H9 (cell line): ENCODE results near the gene CDK6. TPM values are rescaled to one million over a fixed set of nuclear protein-coding genes. Genes with fewer than 3 reads are reported as not detected.

ENCODE experiments used
- DNase-seq: peaks from one replicate; pipeline ENCODE4 v3.0.0-alpha.2; 2017
- H2AFZ ChIP-seq: one replicate; pipeline ENCODE4 v1.6.1; 2013; ENCODE audit warnings: mild to moderate bottlenecking, low read length, control low read depth, moderate library complexity
- H2AK5ac ChIP-seq: 2 replicates; pipeline ENCODE4 v1.6.1; 2013; ENCODE audit warnings: low read length, control low read depth, mixed read lengths; ENCODE audit not compliant: insufficient read length
- H2BK120ac ChIP-seq: one replicate; pipeline ENCODE4 v1.6.1; 2013; ENCODE audit warnings: low read depth, mild to moderate bottlenecking, low read length, control low read depth, inconsistent platforms; ENCODE audit not compliant: poor library complexity, severe bottlenecking
- H2BK12ac ChIP-seq: 2 replicates; pipeline ENCODE4 v1.6.1; 2013; ENCODE audit warnings: low read length, control low read depth, mixed read lengths, low read depth; ENCODE audit not compliant: insufficient read length
- H2BK15ac ChIP-seq: 2 replicates; pipeline ENCODE4 v1.6.1; 2013; ENCODE audit warnings: low read depth, low read length, control low read depth
- H2BK20ac ChIP-seq: one replicate; pipeline ENCODE4 v1.6.1; 2013; ENCODE audit warnings: low read depth, mild to moderate bottlenecking, low read length, control low read depth, inconsistent platforms; ENCODE audit not compliant: poor library complexity, severe bottlenecking
- H2BK5ac ChIP-seq: 2 replicates; pipeline ENCODE4 v1.6.1; 2013; ENCODE audit warnings: low read length, control low read depth, mixed read lengths; ENCODE audit not compliant: insufficient read length
- H3K14ac ChIP-seq: 2 replicates; pipeline ENCODE4 v1.6.1; 2013; ENCODE audit warnings: low read length, control low read depth; ENCODE audit not compliant: insufficient read depth
- H3K18ac ChIP-seq: 2 replicates; pipeline ENCODE4 v1.6.1; 2013; ENCODE audit warnings: low read depth, mild to moderate bottlenecking, mixed read lengths, low read length, control low read depth; ENCODE audit not compliant: insufficient read length
- H3K23ac ChIP-seq: 2 replicates; pipeline ENCODE4 v1.6.1; 2013; ENCODE audit warnings: low read length, control low read depth, mixed read lengths, low read depth; ENCODE audit not compliant: insufficient read length
- H3K23me2 ChIP-seq: 2 replicates; pipeline ENCODE4 v1.6.1; 2013; ENCODE audit warnings: low read depth, mild to moderate bottlenecking, mixed read lengths, low read length, control low read depth; ENCODE audit not compliant: insufficient read length, poor library complexity, severe bottlenecking
- H3K27ac ChIP-seq: 2 replicates; pipeline ENCODE4 v1.5.1; 2013; ENCODE audit warnings: low read length, control low read depth, mixed read lengths, low read depth; ENCODE audit not compliant: insufficient read length
- H3K27me3 ChIP-seq: 2 replicates; pipeline ENCODE4 v1.6.1; 2013; ENCODE audit warnings: low read length, control low read depth, inconsistent platforms; ENCODE audit not compliant: insufficient read depth
- H3K4ac ChIP-seq: 2 replicates; pipeline ENCODE4 v1.6.1; 2013; ENCODE audit warnings: low read depth, mild to moderate bottlenecking, control low read depth, inconsistent platforms, low read length, moderate library complexity
- H3K4me1 ChIP-seq: 2 replicates; pipeline ENCODE4 v1.6.1; 2013; ENCODE audit warnings: low read length, control low read depth, inconsistent platforms; ENCODE audit not compliant: insufficient read depth
- H3K4me2 ChIP-seq: 2 replicates; pipeline ENCODE4 v1.6.1; 2013; ENCODE audit warnings: low read length, control low read depth, mixed read lengths; ENCODE audit not compliant: insufficient read length, insufficient read depth
- H3K56ac ChIP-seq: 2 replicates; pipeline ENCODE4 v1.6.1; 2013; ENCODE audit warnings: low read depth, mild to moderate bottlenecking, mixed read lengths, low read length, control low read depth; ENCODE audit not compliant: insufficient read length
- H3K79me1 ChIP-seq: 2 replicates; pipeline ENCODE4 v1.6.1; 2013; ENCODE audit warnings: low read depth, mild to moderate bottlenecking, moderate library complexity, low read length, control low read depth, inconsistent platforms; ENCODE audit not compliant: insufficient read depth, poor library complexity, severe bottlenecking
- H3K79me2 ChIP-seq: 2 replicates; pipeline ENCODE4 v1.6.1; 2013; ENCODE audit warnings: low read length, control low read depth, inconsistent platforms; ENCODE audit not compliant: insufficient read depth
- H3K9ac ChIP-seq: 2 replicates; pipeline ENCODE4 v1.6.1; 2013; ENCODE audit warnings: low read length, control low read depth, mixed read lengths; ENCODE audit not compliant: insufficient read length; ENCODE audit errors: extremely low read depth
- H3K9me3 ChIP-seq: one replicate; pipeline ENCODE4 v1.6.1; 2013; ENCODE audit warnings: low read depth, low read length, inconsistent platforms; ENCODE audit not compliant: control insufficient read depth
- H3T11ph ChIP-seq: one replicate; pipeline ENCODE4 v1.6.1; 2013; ENCODE audit warnings: mild to moderate bottlenecking, low read length, control low read depth, inconsistent platforms
- H4K20me1 ChIP-seq: one replicate; pipeline ENCODE4 v1.6.1; 2013; ENCODE audit not compliant: control insufficient read depth, insufficient read length, insufficient read depth
- H4K5ac ChIP-seq: 2 replicates; pipeline ENCODE4 v1.6.1; 2013; ENCODE audit warnings: low read depth, mild to moderate bottlenecking, mixed read lengths, low read length, control low read depth; ENCODE audit not compliant: insufficient read length
- H4K8ac ChIP-seq: replicated peaks from 2 replicates; pipeline ENCODE4 v1.6.1; 2013; ENCODE audit warnings: low read length, control low read depth, mixed read lengths, low read depth; ENCODE audit not compliant: insufficient read length
- H4K91ac ChIP-seq: 2 replicates; pipeline ENCODE4 v1.6.1; 2013; ENCODE audit warnings: low read depth, mild to moderate bottlenecking, moderate library complexity, mixed read lengths, low read length, control low read depth; ENCODE audit not compliant: insufficient read length
- H3K27ac Mint-ChIP-seq, 3 experiments: 2 replicates in 2 of 3; 3 replicates in 1 of 3; pipeline ENCODE4 v1.8.0; 2020 to 2021; ENCODE audit warnings: mixed read lengths in 3 of 3, mild to moderate bottlenecking in 1 of 3, moderate library complexity in 1 of 3
- H3K27me3 Mint-ChIP-seq: 2 replicates; pipeline ENCODE4 v1.8.0; 2021; ENCODE audit warnings: low read depth, mild to moderate bottlenecking, moderate library complexity, mixed read lengths
- H3K36me3 Mint-ChIP-seq, 3 experiments: 2 replicates in 2 of 3; 3 replicates in 1 of 3; pipeline ENCODE4 v1.8.0; 2020 to 2021; ENCODE audit warnings: low read depth in 3 of 3, mixed read lengths in 3 of 3; ENCODE audit not compliant: insufficient read depth in 1 of 3
- H3K4me1 Mint-ChIP-seq, 2 experiments: 2 replicates each; pipeline ENCODE4 v1.8.0; 2020; ENCODE audit warnings: mixed read lengths in 2 of 2
- H3K4me3 Mint-ChIP-seq, 2 experiments: 2 replicates in 1 of 2; 3 replicates in 1 of 2; pipeline ENCODE4 v1.8.0; 2020 to 2021; ENCODE audit warnings: mild to moderate bottlenecking in 2 of 2, mixed read lengths in 2 of 2, moderate library complexity in 1 of 2
- H3K9me3 Mint-ChIP-seq, 2 experiments: 2 replicates in 1 of 2; 3 replicates in 1 of 2; pipeline ENCODE4 v1.8.0; 2020; ENCODE audit warnings: mild to moderate bottlenecking in 2 of 2, mixed read lengths in 2 of 2, moderate library complexity in 1 of 2
- WGBS: extraction: QIAGEN DNeasy Blood & Tissue Kit; methylation state at CpG from one replicate; pipeline ENCODE4 v1.1.7; 2013; ENCODE audit warnings: missing lambda C conversion rate, low lambda C conversion rate, mixed read lengths; ENCODE audit not compliant: insufficient read length; ENCODE audit errors: extremely low coverage; 5-methylcytosine and 5-hydroxymethylcytosine counted together
- total RNA-seq: library from RNA; stranded (reverse); gene quantifications from 2 replicates; pipeline ENCODE4 v1.2.1, GENCODE V29; 2021
- TF ChIP-seq, protein P1 (sequence below): fragments of 200-600 bp; sonication (generic); conservative IDR thresholded peaks from 3 replicates; pipeline ENCODE4 v1.8.0; 2021; ENCODE audit warnings: antibody characterized with exemption, mild to moderate bottlenecking

CDK6 gene
- total RNA-seq, 1 experiment from 2014 or later, result 30.0 TPM

DNA sequence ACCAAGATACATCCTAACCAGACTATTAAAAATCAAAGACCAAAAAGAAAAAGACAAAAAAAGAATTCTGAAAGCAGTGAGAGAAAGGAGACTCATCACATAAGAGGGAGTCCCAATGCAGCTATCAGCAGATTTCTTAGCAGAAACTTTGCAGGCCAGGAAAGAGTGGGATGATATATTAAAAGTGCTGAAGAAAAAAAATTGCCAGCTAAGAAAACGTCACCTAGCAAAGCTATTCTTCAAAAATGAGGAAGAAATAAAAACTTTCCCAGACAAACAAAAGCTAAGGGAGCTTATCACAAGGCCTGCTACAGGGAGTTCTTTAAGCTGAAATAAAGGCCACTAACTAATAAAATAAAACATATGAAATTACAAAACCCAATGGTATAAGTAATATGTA lies 40.5 kb upstream of the CDK6 start:
- no peak overlapping the region for H2AK5ac ChIP-seq
- no peak overlapping the region for H4K5ac ChIP-seq
- no peak for DNase-seq
- no peak overlapping the region for H3K56ac ChIP-seq
- H3K4me2 ChIP-seq, result no peak overlapping the region
- H4K20me1 ChIP-seq, result no peaks in the 10 kb centered on the region
- H3K9me3 ChIP-seq, result no peaks in the 10 kb centered on the region
- H3K4me1 Mint-ChIP-seq, result peaks cover 2 to 9% of the 10 kb centered on the region in 2 experiments; a peak in 3 of 4 replicates
- no peak overlapping the region for H3K18ac ChIP-seq
- no peak overlapping the region for H3K27ac Mint-ChIP-seq
- no peak overlapping the region for H2BK5ac ChIP-seq
- H3K4me3 Mint-ChIP-seq, result no peak overlapping the region
- no peaks in the 10 kb centered on the region for H3K36me3 Mint-ChIP-seq
- no peaks in the 10 kb centered on the region for H3K23me2 ChIP-seq
- no peak overlapping the region for H2BK12ac ChIP-seq
- no peak overlapping the region for H2AFZ ChIP-seq
- no peaks in the 10 kb centered on the region for H3K79me2 ChIP-seq
- H3T11ph ChIP-seq, result no peak overlapping the region
- no peaks in the 10 kb centered on the region for H3K9me3 Mint-ChIP-seq
- no peak overlapping the region for H2BK15ac ChIP-seq
- no peak overlapping the region for H3K23ac ChIP-seq
- TF ChIP-seq, protein P1, sequence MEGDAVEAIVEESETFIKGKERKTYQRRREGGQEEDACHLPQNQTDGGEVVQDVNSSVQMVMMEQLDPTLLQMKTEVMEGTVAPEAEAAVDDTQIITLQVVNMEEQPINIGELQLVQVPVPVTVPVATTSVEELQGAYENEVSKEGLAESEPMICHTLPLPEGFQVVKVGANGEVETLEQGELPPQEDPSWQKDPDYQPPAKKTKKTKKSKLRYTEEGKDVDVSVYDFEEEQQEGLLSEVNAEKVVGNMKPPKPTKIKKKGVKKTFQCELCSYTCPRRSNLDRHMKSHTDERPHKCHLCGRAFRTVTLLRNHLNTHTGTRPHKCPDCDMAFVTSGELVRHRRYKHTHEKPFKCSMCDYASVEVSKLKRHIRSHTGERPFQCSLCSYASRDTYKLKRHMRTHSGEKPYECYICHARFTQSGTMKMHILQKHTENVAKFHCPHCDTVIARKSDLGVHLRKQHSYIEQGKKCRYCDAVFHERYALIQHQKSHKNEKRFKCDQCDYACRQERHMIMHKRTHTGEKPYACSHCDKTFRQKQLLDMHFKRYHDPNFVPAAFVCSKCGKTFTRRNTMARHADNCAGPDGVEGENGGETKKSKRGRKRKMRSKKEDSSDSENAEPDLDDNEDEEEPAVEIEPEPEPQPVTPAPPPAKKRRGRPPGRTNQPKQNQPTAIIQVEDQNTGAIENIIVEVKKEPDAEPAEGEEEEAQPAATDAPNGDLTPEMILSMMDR, result no peak
- no peak overlapping the region for H2BK120ac ChIP-seq
- no peaks in the 10 kb centered on the region for H3K79me1 ChIP-seq
- H4K8ac ChIP-seq, result no peak overlapping the region
- no peaks in the 10 kb centered on the region for H3K27me3 ChIP-seq
- no CpG with 5 or more reads among the region's 1 CpG for WGBS
- H3K9ac ChIP-seq, result no peak overlapping the region
- peaks cover 5% of the 10 kb centered on the region for H3K27me3 Mint-ChIP-seq
- H3K4ac ChIP-seq, result no peak overlapping the region
- H4K91ac ChIP-seq, result no peak overlapping the region
- H3K27ac ChIP-seq, result no peak overlapping the region
- H3K4me1 ChIP-seq, result no peaks in the 10 kb centered on the region
- H3K14ac ChIP-seq, result no peak overlapping the region
- H2BK20ac ChIP-seq, result no peak overlapping the region
